HepG2 (cell line): Measurements from ENCODE around the gene COPS7A. TPM values are rescaled to one million over a fixed set of nuclear protein-coding genes. Genes with fewer than 3 reads are reported as not detected.

Source experiments
- EEA1 ChIP-seq: sonication (generic); formaldehyde crosslinking; IDR thresholded peaks from 2 replicates; pipeline ENCODE4 v1.5.1; 2020; ENCODE audit warnings: mild to moderate bottlenecking, missing genetic modification reagents, borderline replicate concordance
- FOXM1 ChIP-seq: sonication (generic); formaldehyde crosslinking; IDR thresholded peaks from 2 replicates; pipeline ENCODE4 v1.5.0; 2020; ENCODE audit warnings: missing genetic modification reagents
- FOXO1 ChIP-seq: sonication (generic); formaldehyde crosslinking; IDR thresholded peaks from 2 replicates; pipeline ENCODE4 v1.4.0; 2020; ENCODE audit warnings: missing genetic modification reagents
- HDAC1 ChIP-seq: sonication (generic); formaldehyde crosslinking; IDR thresholded peaks from 2 replicates; pipeline ENCODE4 v1.5.1; 2020; ENCODE audit warnings: mild to moderate bottlenecking, missing genetic modification reagents
- HNF4G ChIP-seq, 2 experiments: sonication (generic) in 1 of 2; formaldehyde crosslinking in 1 of 2; IDR thresholded peaks; 2 replicates each; pipeline versions ENCODE4 v1.4.0 to v1.6.1; 2011 to 2020; ENCODE audit warnings: borderline replicate concordance in 2 of 2, low read depth in 2 of 2, mild to moderate bottlenecking in 2 of 2, low read length in 1 of 2, missing genetic modification reagents in 1 of 2, moderate library complexity in 1 of 2
- IKZF5 ChIP-seq: IDR thresholded peaks from 2 replicates; pipeline ENCODE4 v1.6.1; 2018; ENCODE audit warnings: missing genetic modification reagents, mild to moderate bottlenecking, missing compliant biosample characterization
- IRF2 ChIP-seq: IDR thresholded peaks from 2 replicates; pipeline ENCODE4 v1.6.1; 2018; ENCODE audit warnings: missing genetic modification reagents, missing compliant biosample characterization
- ISL2 ChIP-seq: sonication (generic); formaldehyde crosslinking; IDR thresholded peaks from 2 replicates; pipeline ENCODE4 v1.5.0; 2020; ENCODE audit warnings: missing genetic modification reagents
- NAIF1 ChIP-seq: sonication (generic); formaldehyde crosslinking; IDR thresholded peaks from 2 replicates; pipeline ENCODE4 v1.5.0; 2020; ENCODE audit warnings: mild to moderate bottlenecking, missing genetic modification reagents, borderline replicate concordance
- RAD21 ChIP-seq: fragments of 450-650 bp; formaldehyde crosslinking; IDR thresholded peaks from 2 replicates; pipeline ENCODE4 v1.5.0; 2020; ENCODE audit warnings: mild to moderate bottlenecking
- SIX1 ChIP-seq: sonication (generic); formaldehyde crosslinking; IDR thresholded peaks from 2 replicates; pipeline ENCODE4 v1.4.0; 2020; ENCODE audit warnings: missing genetic modification reagents, borderline replicate concordance
- TOE1 ChIP-seq: sonication (generic); formaldehyde crosslinking; IDR thresholded peaks from 2 replicates; pipeline ENCODE4 v1.4.0; 2020; ENCODE audit warnings: mild to moderate bottlenecking, missing genetic modification reagents
- XRCC5 ChIP-seq: fragments of 200-400 bp; formaldehyde crosslinking; optimal IDR thresholded peaks from 2 replicates; pipeline ENCODE3; 2017; ENCODE audit warnings: mild to moderate bottlenecking, low read length
- ZFP41 ChIP-seq: sonication (generic); formaldehyde crosslinking; IDR thresholded peaks from 2 replicates; pipeline ENCODE4 v1.4.0; 2020; ENCODE audit warnings: mild to moderate bottlenecking, missing genetic modification reagents, borderline replicate concordance
- ZFP91 ChIP-seq: sonication (generic); formaldehyde crosslinking; IDR thresholded peaks from 2 replicates; pipeline ENCODE4 v1.9.0; 2022; ENCODE audit warnings: missing genetic modification reagents, mild to moderate bottlenecking, borderline replicate concordance
- ZKSCAN8 ChIP-seq: IDR thresholded peaks from 2 replicates; pipeline ENCODE4 v1.6.1; 2016; ENCODE audit warnings: borderline replicate concordance, missing genetic modification reagents, missing compliant biosample characterization
- ZNF589 ChIP-seq: sonication (generic); formaldehyde crosslinking; conservative IDR thresholded peaks from 2 replicates; pipeline ENCODE4 v1.8.0; 2022; ENCODE audit warnings: mild to moderate bottlenecking, moderate library complexity, missing genetic modification reagents
- ZNF646 ChIP-seq: sonication (generic); formaldehyde crosslinking; IDR thresholded peaks from 2 replicates; pipeline ENCODE4 v1.9.0; 2021; ENCODE audit warnings: mild to moderate bottlenecking, missing genetic modification reagents
- ZSCAN21 ChIP-seq: sonication (generic); formaldehyde crosslinking; IDR thresholded peaks from 2 replicates; pipeline ENCODE4 v1.8.0; 2022; ENCODE audit warnings: mild to moderate bottlenecking, missing genetic modification reagents, moderate library complexity, borderline replicate concordance
- polyA plus RNA-seq, 8 experiments: library from polyadenylated mRNA; depleted of rRNA in 3 of 8; stranded (reverse) in 7 of 8; unstranded in 1 of 8; fragments of >200 nt; fragmentation: Illumina TruSeq in 4 of 8; extraction: Trizol in 4 of 8; gene quantifications; 2 replicates each; pipeline versions ENCODE4 v1.2.1 to v1.2.3, GENCODE V29; 2011 to 2016; ENCODE audit warnings: low read depth in 4 of 8, missing spikeins in 1 of 8, mixed read lengths in 1 of 8; ENCODE audit not compliant: insufficient read depth in 1 of 8
- total RNA-seq, 5 experiments: library from RNA; depleted of rRNA; stranded (reverse); fragments of >200 nt; fragmentation: Illumina TruSeq; extraction: Trizol; gene quantifications; 2 replicates each; pipeline ENCODE4 v1.2.3, GENCODE V29; 2016; ENCODE audit warnings: low read depth in 1 of 5

COPS7A gene
- total and polyA plus RNA-seq, 2 of the 13 experiments (the other 11 are each of a cell fraction or from before 2014, with no cell fraction given), result 40.0 to 73.6 TPM

DNA sequence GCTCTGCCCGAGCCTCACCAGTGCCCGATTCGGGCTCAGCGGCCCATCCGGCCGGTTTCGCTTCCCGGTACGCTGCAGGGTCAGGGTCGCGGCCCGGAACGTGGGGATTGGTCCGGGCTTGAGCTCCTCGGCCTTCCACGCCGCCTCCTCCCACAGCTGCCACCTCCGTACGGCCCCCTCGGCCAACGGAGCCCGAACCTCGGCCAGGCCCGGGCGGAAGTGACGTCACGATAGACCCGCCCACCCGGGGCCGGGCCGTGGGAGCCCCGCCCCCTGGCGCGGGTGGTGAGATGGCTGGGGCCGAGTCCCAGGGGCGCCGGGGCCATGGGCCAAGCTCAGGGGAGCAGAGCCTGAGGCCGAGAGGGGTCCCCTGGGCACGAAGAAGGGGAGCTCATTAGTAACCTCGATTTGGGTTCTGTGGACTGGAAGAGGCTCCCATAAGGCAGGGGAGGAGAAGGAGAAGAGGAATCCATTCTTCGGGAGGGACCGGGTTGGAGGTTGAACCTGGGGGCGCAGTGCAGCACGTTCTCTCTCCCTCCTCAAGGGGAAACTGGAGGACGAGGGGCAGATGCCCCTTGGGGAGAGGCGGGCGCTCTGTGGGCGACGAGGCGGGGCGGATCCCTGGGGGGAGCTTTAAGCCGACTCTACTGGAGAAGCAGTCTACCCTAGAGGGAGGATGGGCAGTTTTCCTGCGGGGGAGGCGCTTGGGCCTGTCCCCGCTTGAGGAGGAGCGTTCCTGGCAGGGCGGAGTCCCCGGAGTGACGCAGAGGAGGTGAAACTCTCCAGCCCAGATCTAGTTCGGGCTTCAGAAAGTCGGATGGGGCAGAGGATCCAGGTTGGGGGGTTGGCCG is 29.3 kb downstream of the COPS7A start, which contains the start of gene MLF2 (continued):
- TF ChIP-seq HNF4G (IDR thresholded peaks at IDR 0.05; ENCODE audit: borderline replicate concordance, low read depth, low read length), result peak; percentile 26; the same call in 1 of the 2 replicates
- peak; percentile 75; the same call in 1 of the 2 replicates for TF ChIP-seq HNF4G (CRISPR knock-in tag; IDR thresholded peaks at IDR 0.05; ENCODE audit: borderline replicate concordance, low read depth)
- peak; percentile 58; the same call in 1 of the 2 replicates for TF ChIP-seq ZNF589 (CRISPR knock-in tag)
- TF ChIP-seq FOXM1 (CRISPR knock-in tag), result no peak
- TF ChIP-seq ZFP91 (CRISPR knock-in tag), result peak; percentile 92; the same call in 1 of the 2 replicates
- TF ChIP-seq TOE1 (CRISPR knock-in tag), result 0 out of 2 replicates have a peak, but pooled peaks have one; percentile 44
- TF ChIP-seq FOXO1 (CRISPR knock-in tag), result no peak
- TF ChIP-seq ZNF646 (CRISPR knock-in tag), result no peak
- TF ChIP-seq EEA1, result no peak; the same call in 1 of the 2 replicates
- TF ChIP-seq RAD21, result no peak; the same call in 1 of the 2 replicates
- peak; percentile 62 for TF ChIP-seq IKZF5 (CRISPR knock-in tag)
- TF ChIP-seq HDAC1 (CRISPR knock-in tag), result peak; percentile 76
- TF ChIP-seq ISL2 (CRISPR knock-in tag), result peak; percentile 58
- peak; percentile 44 for TF ChIP-seq XRCC5
- TF ChIP-seq IRF2 (CRISPR knock-in tag), result peak; percentile 19
- TF ChIP-seq SIX1 (CRISPR knock-in tag), result 0 out of 2 replicates have a peak, but pooled peaks have one; percentile 46
- 0 out of 2 replicates have a peak, but pooled peaks have one; percentile 61 for TF ChIP-seq NAIF1 (CRISPR knock-in tag)
- peak; percentile 34; the same call in 1 of the 2 replicates for TF ChIP-seq ZKSCAN8 (CRISPR knock-in tag)
- TF ChIP-seq ZFP41 (CRISPR knock-in tag), result peak; percentile 78; the same call in 1 of the 2 replicates
- no peak for TF ChIP-seq ZSCAN21 (CRISPR knock-in tag)
